ENCODE results near the gene ARMS2.

ARMS2 gene

DNA sequence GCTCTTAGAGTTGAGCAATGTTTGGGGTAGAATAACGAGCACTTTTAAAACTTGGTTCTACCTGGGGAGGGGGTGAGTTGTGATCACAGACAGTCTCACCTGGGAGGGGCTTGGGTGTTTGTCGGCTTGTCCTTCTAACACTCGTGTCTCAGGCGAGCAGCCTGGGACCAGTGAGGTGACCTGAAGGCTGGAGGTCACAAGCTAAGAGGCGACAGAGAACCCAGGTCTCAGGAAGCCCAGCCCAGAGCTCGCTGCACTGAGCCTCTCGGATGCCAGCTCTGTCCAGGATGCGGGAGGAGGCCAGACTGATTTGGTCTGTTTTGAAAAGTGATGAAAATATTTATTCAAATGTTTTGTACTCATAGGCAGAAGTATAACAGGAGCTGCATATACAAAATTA is 18.7 kb downstream of the ARMS2 start:
- DNase-seq (ENCODE audit: low spot score): no peak

DNA sequence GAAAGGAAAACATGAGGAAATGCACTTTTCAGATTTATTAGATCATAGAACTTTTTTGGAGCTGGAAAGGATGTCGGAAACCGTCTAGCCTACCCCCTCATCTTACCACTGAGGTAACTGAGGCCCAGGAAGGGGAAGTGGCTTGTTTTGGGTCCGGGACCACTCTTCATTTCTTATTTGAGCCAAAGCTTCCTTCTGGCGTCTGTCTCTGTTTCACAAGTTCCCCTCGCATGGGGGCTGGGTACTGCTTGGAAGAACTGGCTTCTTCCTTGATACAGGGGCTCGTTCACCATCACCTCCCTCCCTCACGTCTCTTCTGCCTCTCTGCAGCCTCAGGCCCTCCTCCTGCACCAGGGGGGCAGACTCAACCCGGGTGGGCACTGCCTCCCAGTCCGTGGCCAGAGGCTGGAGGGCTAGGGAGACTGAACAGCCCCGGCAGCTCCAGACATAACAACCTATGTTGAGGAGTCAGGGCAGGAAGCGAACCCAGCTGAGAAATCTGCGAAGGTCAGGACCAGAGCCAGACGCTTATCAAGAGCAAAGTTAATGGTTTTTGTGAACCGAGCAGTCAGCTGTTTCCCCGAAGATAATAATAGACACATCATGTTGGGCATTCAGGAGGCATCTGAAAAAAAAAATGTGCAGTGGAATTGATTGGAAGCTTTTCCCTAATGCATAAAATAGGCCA is 19.8 kb downstream of the ARMS2 start:
- no peak for DNase-seq (ENCODE audit: low spot score)

DNA sequence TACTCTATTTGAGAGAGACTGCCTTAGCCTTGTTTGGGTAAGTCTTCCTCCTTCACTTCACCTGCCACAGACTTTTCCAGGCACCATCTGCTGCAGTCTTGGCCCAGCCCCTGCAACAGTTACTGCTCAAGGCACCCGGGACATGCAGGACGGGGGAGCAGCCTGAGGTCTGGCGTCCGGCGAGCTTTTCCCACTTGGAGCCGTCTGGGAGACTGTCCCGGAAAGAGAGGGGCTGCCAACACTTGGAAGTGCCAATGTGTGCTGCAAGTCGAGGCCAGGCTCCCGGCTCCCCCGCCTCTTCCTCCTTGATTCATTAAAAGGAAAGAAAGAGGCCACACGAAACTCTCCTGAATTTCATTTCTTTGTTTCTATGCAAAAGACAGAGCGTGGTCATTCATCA is 20.6 kb downstream of the ARMS2 start:
- no peak for DNase-seq (ENCODE audit: low spot score)

DNA sequence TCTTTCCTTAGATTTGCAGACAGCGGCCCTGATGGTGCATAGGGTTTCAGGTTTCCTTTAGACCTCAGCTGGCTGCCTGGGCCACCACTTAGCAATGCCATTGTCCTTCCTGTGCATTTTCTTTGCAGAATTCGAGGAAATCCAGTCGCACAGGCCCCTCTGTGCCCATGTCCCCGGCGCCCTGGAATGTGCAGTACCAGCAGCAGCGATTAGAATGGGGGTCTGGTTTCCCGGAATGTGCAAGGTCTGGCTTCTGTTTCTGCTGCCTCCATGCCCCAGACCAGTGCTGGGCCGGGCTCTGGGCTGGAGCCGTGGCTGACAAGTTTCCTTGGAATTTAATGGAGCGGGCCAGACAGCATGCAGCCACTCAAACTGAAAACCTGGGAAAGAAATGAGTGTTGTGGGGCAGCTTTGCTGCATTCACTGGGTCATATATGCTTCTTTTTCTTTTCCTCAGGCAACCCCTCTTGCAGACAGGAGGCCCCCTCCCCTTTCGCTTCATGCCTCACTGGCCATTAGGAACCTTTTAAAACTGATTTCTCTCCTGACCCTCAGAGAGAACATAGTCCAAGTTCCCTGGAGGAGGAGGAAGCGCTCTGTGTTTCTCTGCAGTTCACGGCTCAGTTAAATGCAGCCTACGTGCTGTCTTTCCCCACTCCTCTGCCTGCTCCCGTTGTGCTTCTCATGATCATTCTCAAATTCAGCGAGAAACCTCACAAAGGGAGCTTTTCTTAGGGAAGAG is 21.3 kb downstream of the ARMS2 start:
- DNase-seq (ENCODE audit: low spot score): no peak

DNA sequence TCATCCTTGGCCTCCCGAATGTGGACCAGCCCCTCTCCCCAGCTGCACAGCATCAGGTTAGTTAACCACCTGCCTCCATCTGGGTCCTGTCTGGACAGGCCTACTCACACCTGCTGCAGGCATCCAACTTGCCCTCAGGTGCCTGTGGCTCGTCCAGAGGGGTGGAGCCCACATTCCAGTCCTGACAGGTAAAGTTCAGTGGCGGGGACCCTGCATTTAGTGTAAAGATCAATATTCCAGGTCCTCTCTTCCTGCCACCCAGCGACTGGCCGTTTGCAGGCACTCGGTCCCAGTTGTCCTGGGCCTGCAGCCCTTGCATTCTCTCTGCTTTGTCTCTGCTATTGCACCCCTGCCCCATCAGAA is 21.9 kb downstream of the ARMS2 start:
- no peak for DNase-seq (ENCODE audit: low spot score)

DNA sequence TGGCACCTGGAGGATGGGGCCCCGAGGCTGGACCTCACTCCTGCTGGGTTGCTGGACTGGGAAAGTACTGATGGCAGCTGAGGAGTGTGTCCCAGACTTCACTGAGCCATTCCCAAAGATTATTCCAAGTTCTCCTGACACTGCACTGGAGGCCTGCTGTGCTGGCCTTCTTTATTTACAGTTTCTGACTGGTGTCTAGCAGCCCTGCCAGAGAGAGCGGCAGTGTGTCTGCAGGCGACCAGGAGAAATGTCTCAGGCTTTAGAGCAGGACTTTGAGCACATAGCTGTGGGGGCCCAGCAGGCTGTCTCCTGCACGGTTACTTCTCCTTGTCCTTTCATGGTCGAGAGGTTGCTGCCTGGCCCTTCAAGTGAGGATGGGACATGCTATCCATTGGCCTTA is 23.0 kb downstream of the ARMS2 start:
- no peak for DNase-seq (ENCODE audit: low spot score)

DNA sequence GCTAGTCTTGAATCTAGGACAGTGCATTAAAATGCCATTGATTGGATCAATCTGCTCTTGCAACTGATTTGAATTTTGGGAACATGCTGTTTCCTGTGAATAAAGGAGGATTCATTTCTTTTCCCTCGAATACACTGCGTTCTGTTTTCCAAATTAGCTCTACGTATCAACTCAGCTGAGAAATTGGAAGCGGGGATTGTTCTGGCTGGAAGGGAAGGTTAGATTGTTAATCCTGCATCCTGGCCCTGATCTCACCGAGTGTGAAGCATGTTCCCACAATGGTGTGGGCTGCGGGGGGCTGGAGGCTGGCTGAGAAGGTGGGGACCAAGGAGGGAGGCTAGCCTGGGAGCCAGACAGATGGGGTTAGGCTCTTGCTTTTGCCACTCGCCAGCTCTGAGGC is 24.5 kb downstream of the ARMS2 start:
- DNase-seq (ENCODE audit: low spot score): no peak

DNA sequence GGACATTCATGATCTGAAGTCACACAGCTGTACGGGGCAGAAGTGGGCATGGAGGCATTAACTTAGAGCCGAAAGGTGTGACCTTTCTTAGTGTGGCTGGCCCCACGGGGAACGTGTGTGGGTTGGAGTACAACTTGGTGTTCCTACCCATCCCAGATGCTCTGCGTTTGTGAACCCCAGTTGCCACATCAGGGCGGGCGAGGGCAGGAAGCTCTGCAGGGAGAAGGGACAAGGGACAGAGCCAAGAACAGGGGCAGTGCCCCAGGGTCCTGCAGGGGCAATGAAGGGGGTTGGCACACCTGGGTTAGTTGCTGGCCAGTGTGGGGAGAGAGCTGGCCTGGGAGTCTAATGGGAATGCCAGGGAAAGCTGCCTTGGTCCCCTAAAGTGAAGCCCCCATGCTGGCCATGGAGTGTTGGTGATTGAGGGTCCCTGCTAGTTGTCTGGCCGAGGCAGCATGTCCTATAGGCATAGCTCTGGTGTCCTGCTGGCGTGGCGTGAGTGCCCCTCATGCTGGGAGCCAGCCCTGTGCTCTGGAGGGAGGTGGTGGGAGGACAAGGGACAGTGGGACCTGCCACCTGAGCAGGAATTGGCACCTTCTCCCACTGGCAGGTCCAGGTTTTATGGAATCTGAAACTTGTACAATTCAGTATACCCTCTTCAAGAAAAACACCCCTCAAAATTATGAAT is 25.8 kb downstream of the ARMS2 start:
- DNase-seq (ENCODE audit: low spot score): no peak

DNA sequence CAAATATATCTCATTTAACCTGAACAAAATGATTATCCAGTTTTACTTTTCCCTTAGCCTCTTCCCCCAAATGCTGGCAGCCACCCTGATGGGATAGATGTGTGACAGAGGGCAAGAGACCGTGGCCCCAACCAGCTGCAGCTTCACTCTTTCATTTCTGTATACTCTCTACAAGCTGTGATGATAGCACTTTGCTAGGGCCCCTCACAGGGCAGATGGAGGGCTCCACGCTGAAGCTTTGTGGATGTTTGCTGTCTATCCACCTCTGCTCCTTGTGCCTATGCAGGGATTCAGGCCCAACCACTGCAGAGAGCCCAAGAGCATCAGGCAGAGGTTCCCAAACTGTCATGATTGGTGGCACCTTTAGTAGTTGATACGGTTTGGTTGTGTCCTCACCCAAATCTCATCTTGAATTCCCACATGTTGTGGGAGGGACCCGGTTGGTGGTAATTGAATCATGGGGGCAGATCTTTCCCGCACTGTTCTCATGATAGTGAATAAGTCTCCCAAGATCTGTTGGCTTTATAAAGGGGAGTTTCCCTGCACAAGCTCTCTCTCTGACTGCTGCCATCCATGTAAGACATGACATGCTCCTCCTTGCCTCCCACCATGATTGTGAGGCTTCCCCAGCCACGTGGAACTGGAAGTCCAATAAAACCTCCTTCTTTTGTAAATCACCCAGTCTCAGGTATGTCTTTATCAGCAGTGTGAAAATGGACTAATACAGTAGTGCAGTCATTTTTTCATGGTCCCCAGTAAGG is 27.0 kb downstream of the ARMS2 start:
- no peak for DNase-seq (ENCODE audit: low spot score)

DNA sequence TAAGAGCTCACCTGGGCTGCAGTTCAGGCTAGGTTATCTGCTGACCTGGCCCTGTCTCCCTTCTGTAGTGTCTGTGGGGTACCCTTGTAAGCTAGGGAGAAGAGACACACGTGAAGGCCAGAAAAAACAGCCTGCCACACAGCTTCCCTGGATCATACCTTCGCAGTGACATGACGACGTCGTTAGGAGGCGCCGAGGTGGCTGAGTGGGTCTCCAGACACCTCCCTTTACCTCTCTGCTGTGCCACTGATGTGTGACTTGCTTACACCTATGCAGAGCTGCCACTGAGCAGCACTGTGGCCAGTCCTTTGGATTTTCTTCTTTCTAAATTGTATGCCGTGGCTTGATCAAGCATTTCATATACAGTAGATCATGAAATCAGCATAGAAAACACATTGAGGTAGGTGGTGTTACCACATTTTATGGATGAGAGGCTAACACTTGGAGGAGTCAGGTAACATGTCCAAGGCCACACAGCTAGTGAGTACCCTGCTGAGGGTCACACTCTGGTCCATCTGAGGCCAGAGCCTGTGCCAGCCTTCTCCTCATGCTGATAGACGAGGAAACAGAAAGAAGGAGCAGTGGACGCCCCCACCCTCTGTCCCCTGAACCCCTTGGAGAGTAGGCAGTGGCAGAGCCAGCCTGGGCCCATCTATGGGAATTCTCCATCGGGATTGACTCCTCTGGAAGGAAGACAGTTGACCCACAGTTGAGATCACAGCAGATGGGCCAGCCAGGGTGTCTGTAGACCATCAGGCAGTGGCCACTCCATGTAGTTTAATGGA is 30.0 kb downstream of the ARMS2 start:
- no peak for DNase-seq (ENCODE audit: low spot score)

DNA sequence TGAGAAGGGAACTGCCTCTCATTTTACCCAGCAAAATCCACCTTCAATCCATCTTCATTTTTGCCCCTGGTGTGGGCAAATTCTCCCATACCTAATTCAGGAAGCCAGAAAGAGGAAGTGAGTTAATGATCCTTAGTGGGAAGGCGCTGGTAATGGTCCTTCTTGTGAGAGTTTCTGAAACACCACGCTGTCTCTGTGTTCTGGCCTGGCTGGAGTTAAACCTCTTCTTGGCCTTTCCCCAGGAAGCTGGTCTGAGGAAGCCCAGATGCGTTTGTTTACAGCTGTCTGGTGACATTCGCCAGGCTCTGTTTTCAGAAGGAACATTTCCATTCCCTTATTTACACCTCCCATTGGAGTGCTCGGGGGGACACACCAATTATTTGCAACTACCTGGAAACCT is 31.2 kb downstream of the ARMS2 start:
- DNase-seq (ENCODE audit: low spot score): no peak

DNA sequence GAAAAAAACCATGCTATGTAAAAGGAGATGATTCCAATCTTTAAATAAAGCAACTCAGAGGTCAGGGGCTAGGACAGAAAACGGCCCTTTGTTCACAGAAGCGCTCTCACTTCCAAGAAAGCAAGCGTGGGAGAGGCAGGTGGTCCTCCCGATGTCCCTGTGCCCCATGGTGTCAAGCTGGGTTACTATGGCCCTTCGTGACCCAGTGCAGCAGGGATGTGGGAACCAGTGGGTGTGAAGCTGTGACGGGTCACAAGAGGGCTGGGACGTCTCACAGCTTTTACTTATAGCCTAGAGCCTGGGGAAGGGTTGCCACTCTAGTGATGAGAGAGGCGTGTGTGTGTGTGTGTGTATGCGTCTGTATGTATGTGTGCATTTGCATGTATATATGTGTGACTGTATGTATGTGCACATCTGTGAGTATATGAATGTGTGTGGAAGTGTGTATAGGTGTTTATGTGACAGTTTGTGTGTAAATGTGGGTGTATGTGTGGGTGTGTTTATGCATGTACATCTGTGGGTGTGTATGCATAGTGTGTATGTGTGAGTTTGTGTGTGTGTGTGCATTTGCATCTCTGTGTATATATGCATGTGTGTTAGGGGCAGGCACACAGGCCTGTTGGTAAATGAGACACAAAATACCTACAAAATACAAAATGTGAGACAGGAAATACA is 32.1 kb downstream of the ARMS2 start:
- no peak for DNase-seq (ENCODE audit: low spot score)

DNA sequence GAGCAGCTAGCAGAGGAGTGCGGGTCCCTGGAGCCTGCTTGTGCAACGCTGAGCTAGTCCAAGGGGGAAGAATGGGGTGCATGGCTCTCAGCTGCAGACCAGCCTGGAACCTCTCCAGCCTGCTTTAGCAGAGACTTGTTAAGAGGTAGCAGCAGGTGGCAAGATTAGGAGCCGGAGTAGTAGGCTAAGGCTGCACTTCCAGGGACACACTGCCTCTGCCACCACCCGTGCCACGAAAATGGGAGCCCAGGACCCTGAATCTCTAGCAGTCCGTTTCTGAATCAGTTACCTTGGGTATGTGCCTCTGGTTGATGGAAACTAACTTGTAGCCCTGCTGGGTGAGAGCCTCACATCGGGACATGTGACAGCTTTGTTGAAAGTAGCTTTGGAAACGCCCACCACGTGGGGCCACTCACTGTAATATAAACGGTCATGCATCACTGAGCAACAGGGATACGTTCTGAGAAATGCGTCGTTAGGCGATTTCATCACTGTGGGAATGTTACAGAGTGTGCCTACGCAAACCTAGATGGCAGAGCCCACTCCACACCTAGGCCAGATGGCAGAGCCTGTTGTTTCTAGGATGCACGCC is 32.8 kb downstream of the ARMS2 start:
- peak; percentile 29 for DNase-seq (ENCODE audit: low spot score)

DNA sequence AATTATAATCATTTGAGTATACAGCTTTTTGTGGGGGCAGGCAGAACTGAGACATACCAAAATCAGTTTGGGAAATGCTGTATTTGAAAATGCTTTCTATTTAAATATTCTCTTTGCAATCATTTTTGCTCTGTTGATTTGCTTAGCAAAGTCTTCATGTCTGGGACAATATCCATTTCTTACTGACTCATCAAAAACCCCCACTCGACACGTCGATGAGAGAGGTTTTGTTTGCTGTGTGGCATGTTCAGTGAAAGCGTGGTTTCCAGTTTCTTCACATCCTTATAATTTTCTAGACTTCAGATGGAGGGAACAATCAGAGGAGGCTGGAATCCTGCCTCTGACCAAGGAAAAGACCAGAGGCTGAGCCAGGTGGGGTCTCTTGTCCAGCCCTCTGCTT is 35.8 kb downstream of the ARMS2 start:
- no peak for DNase-seq (ENCODE audit: low spot score)

DNA sequence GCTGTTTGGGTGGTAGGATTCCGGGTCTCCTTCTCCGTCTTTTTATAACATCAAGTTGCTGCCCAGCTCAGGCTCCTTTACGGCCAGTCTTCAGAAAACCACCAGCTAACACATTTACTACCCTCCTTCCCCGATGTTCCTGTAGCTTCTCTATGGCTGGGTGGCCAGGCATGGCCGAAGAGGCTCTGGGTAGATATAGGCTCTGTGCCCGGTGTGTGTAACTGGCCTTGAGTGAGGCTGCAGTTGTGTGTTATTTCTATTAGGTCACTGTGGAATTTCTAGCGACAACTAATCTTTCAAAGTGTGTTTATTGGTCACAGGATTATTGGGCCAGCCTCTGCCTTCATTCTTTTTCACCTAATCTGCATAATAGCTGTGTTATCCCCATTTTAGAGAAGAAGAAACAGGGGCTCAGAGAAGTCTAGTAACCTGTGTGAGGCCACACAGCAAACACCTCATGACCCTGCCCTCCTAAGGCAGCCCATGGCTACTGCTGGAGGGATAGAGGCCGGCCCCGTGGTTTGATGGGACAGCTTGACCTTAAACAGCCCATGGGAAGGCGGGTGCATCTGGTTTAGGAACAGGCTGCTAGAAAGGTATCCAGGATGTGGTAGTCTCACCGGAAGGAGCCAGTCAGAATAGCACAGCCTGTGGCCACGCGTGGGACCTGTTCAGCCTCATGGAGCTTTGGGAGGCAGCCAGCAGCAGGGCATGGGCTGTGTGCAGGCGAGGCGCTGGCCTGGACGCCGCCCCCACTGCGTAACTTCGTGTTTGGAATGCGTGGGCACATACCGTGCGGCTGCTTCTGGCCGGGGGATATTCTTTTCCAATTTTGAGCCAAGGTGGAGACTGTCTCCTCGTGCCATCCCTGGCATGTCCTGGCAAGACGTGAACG is 36.6 kb downstream of the ARMS2 start:
- no peak for DNase-seq (ENCODE audit: low spot score)

DNA sequence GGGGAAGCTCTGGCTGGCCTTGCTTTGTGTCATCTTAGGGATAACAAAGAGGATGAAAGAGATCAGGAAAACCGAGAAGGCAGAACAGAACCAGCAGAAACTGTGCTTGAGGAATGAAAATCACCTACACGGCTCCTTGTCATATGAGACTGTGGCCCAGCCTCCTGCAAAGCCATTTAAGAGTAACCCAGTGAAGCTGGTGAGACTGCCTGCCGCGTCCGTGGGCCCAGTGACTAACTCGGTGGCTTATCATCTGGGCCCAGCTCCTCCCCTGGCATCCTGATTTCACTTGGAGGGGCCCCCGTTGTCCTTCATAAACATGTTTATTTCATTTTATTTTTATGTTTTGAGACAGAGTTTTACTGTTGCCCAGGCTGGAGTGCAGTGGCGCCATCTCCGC is 37.6 kb downstream of the ARMS2 start:
- DNase-seq (ENCODE audit: low spot score): no peak

DNA sequence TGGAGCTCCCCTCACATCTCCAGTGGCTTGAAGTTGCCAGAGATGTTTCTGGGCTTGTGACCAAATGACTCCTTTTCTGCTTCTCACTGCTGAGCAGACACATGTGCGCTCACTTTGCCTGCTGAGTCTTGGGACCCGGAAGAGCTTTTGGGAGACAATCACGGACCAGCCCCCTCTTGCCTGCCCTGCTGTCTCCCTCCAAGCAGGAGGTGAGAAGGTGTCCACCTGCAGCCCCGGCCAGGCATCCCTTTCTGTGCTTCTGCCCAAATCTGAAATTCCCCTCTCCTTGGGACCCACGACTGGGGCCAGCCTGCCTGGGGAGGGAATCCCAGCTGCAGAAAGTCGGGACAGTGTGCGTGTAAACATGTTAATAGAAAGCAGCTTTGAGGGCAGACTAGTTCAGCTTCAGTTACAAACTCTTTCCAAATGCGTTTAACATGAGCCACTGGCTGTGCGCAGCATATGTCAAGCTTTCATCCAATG is 38.6 kb downstream of the ARMS2 start:
- no peak for DNase-seq (ENCODE audit: low spot score)

DNA sequence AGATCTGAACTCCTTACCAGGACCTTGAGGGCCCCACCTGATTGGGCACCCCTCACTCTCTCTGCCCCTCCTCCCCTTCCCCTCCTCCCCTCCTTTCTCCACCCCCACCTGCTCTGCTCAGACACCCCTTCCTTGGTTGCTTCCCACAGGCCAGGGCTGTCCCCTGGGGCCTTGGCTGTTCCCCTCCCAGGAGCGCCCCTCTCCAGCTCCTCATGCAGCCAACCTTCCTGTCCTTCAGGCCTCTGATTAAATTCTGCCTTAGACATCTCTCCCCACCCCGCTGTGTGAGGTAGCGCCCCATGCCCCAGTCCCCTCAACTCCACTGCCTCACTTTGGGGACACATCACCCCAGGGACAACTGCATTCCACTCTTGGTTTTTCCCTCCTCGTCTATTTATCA is 39.3 kb downstream of the ARMS2 start:
- no peak for DNase-seq (ENCODE audit: low spot score)

DNA sequence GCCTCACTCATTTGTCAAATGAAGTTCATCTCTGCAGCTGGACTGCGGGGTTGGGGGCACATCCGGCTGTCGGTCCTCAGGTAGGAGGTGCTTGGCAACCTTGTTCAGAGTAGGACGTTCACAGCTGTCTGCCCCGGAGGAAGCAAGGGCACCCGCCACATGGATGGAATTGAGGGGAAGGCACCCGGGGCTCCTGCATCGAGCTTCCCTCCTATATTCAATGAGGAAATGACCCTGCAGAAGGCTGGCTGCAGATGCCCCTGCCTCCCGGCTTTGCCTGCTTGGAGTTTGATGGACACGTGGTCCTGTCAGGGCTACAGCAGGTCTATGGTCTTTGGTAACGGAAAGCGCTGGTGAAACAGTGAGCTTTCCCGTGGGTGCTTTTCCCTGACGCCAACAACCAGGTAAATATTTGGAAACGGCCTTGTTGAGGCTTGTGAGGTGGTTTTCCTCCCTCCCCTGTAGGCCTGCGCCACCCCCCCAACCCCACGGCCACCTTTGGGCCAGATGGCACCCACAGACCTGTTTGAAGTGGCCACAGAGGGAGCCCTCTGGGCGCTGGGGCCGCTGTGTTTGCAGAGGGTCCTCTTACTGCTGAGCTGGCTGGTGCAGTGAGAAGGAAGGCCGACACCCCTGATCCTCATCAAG is 39.8 kb downstream of the ARMS2 start:
- DNase-seq (ENCODE audit: low spot score): no peak

All from kidney tubule cell (primary cell).